GM19397 (cell line): ENCODE measurements around the gene FN1.
"Not testable (repeated sequence)": the region's sequence is repeated elsewhere in the genome, so short reads cannot be mapped to it uniquely, and the experiment has no call there.

Experiments used
- ATAC-seq: cut with Tn5 transposase; IDR thresholded peaks from one replicate; pipeline ENCODE4 v1.9.1; 2021; ENCODE audit warnings: mild to moderate bottlenecking, moderate library complexity; ENCODE audit not compliant: unreplicated experiment

FN1 gene

GRCh38 chr2:215409331-215410127 is 26.3 kb downstream of the FN1 start:
- no peak for ATAC-seq

- not testable (repeated sequence) for ATAC-seq
Observed at GRCh38 chr2:215408441-215408840, 27.4 kb downstream of the FN1 start.

- no peak for ATAC-seq
Observed at GRCh38 chr2:215407590-215408264, 28.1 kb downstream of the FN1 start.

GRCh38 chr2:215407061-215407460 is 28.8 kb downstream of the FN1 start:
- ATAC-seq, result no peak

- no peak for ATAC-seq
Observed at GRCh38 chr2:215405722-215406581, 29.9 kb downstream of the FN1 start.

- no peak for ATAC-seq
Observed at GRCh38 chr2:215404348-215405012, 31.4 kb downstream of the FN1 start.

- ATAC-seq, result no peak
Observed at GRCh38 chr2:215403441-215404347, 32.2 kb downstream of the FN1 start.

- ATAC-seq, result no peak
Observed at GRCh38 chr2:215401896-215402379, 33.9 kb downstream of the FN1 start.

- no peak for ATAC-seq
Observed at GRCh38 chr2:215399067-215399716, 36.7 kb downstream of the FN1 start.

- ATAC-seq, result no peak
Observed at GRCh38 chr2:215397632-215398341, 38.1 kb downstream of the FN1 start.

GRCh38 chr2:215396595-215397313 is 39.1 kb downstream of the FN1 start:
- ATAC-seq, result no peak

GRCh38 chr2:215395687-215396460 is 40.0 kb downstream of the FN1 start:
- no peak for ATAC-seq

GRCh38 chr2:215394102-215394805 is 41.6 kb downstream of the FN1 start:
- ATAC-seq, result no peak

GRCh38 chr2:215392687-215393270 is 43.1 kb downstream of the FN1 start:
- no peak for ATAC-seq

- ATAC-seq, result no peak
Observed at GRCh38 chr2:215392164-215392563, 43.7 kb downstream of the FN1 start.

- no peak for ATAC-seq
Observed at GRCh38 chr2:215391531-215391930, 44.3 kb downstream of the FN1 start.
